ENCODE measurements around the gene RBM42.

DNA sequence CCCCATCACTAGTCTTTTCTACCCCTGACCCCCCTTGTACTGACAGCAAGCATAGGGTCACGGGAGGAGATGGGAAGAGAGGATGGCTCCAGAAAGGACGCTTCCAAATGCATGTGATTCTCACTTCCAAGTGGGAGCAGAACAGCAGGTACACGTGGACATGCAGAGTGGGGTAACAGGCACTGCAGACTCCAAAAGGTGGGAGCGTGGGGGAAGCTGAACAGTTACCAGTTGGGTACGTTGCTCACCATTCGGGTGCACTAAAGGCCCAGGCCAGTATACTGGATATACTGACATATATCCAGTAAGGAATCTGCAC, 10.4 kb downstream of the RBM42 start:
- TF ChIP-seq, protein P1, sequence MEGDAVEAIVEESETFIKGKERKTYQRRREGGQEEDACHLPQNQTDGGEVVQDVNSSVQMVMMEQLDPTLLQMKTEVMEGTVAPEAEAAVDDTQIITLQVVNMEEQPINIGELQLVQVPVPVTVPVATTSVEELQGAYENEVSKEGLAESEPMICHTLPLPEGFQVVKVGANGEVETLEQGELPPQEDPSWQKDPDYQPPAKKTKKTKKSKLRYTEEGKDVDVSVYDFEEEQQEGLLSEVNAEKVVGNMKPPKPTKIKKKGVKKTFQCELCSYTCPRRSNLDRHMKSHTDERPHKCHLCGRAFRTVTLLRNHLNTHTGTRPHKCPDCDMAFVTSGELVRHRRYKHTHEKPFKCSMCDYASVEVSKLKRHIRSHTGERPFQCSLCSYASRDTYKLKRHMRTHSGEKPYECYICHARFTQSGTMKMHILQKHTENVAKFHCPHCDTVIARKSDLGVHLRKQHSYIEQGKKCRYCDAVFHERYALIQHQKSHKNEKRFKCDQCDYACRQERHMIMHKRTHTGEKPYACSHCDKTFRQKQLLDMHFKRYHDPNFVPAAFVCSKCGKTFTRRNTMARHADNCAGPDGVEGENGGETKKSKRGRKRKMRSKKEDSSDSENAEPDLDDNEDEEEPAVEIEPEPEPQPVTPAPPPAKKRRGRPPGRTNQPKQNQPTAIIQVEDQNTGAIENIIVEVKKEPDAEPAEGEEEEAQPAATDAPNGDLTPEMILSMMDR (IDR thresholded peaks at IDR 0.05), result no peak
- TF ChIP-seq POLR2A (IDR thresholded peaks at IDR 0.05), result no peak
